ENCODE measurements around the gene OR51B6. TPM values are rescaled to one million over a fixed set of nuclear protein-coding genes. Genes with fewer than 3 reads are reported as not detected.
A peak's percentile ranks its signal among the peaks of the same experiment; 100 is the strongest.
"Not testable (repeated sequence)": the region's sequence is repeated elsewhere in the genome, so short reads cannot be mapped to it uniquely, and the experiment has no call there.

The OR51B6 gene
- total RNA-seq, 1 donor from 2014 or later, result not detected

DNA sequence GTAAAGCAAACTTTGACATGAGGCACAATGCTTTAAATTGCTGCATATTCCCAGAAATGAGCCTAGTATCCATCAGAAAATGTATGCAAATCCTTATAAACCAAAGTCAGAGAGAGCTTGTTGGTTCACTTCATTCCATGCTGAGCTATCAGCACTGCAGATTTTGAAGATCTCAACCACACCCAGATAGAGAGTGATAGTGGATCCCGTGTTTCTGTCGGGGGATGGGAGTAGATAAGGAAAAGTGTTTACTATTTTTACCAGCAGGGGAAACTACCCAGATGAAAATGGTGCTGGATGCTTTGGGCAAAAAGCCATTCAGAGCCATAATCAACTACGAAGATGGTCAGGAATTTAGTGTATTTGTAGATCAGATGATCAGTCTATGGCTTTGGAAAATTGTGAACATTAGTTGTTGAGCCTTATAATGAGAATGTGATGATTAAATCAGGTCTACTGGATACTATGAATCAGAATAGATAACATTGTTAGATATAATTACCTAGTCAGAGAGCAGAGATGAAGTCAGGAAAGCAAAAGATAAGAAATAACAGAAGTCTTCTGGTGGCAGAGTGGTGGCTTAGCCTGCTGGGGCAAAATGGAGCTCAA lies 10.8 kb downstream of the OR51B6 start:
- intact Hi-C loops (cut with DNase I), result no loop called here
- ATAC-seq (ENCODE audit: poor library complexity) (no peak), DNase-seq (no peak)

DNA sequence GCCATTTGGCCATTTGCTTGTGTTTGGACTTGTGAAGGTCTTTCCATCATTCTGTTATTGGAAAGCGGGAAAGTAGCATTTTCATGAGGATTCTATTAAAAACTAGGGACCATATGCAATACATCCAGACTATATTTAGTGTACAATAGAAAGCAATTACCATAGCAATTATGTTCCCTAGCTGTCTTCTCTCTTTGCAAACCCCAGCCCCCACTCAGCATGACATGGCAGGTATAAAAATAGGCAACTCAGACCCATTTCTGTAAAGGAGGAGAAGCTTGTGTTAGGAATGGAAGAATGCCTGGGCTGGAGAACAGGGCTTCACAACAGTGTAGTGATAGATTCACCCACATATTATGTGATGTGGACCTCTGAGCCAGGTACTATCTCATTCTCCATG lies 12.4 kb downstream of the OR51B6 start:
- intact Hi-C loops (cut with DNase I), result no loop called here
- ATAC-seq (ENCODE audit: poor library complexity) (no peak), DNase-seq (no peak)

- intact Hi-C loops (cut with DNase I), result no loop called here
- no peak for DNase-seq
- ATAC-seq (ENCODE audit: poor library complexity), result no peak
Observed at GRCh38 chr11:5364214-5364613, 12.9 kb downstream of the OR51B6 start.

DNA sequence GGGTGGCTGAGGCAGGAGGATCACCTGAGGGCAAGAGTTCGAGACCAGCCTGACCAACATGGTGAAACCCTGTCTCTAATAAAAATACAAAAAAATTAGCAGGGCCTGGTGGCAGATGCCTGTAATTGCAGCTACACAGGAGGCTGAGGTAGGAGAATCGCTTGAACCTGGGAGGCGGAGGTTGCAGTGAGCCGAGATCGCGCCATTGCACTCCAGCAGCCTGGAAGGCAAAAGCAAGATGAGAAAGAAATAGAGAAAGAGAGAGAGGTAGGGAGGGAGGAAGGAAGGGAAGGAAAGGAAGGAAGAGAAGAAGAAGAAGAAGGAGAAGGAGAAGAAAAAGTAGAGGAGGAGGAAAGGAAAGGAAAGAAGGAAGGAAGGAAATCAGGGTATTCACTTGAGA lies 15.1 kb downstream of the OR51B6 start:
- ATAC-seq (ENCODE audit: poor library complexity); DNase-seq; intact Hi-C loops (cut with DNase I): not testable (repeated sequence)

- intact Hi-C loops (cut with DNase I), result no loop called here
- no peak for DNase-seq
- no peak for ATAC-seq (ENCODE audit: poor library complexity)
Observed at GRCh38 chr11:5366856-5367255, 15.5 kb downstream of the OR51B6 start.

- intact Hi-C loops (cut with DNase I), result no loop called here
- no peak for DNase-seq
Observed at GRCh38 chr11:5367448-5368074, 16.3 kb downstream of the OR51B6 start.

GRCh38 chr11:5368502-5369043 lies 17.3 kb downstream of the OR51B6 start:
- intact Hi-C loops (cut with DNase I), result no loop called here
- ATAC-seq (ENCODE audit: poor library complexity), result no peak
- DNase-seq, result no peak

More at GRCh38 chr11:5367448-5368074, 16.3 kb downstream of the OR51B6 start:
- ATAC-seq (ENCODE audit: poor library complexity), result peak; percentile 58

- DNase-seq (no peak), ATAC-seq (ENCODE audit: poor library complexity) (no peak)
- intact Hi-C loops (cut with DNase I), result no loop called here
Observed at GRCh38 chr11:5369789-5370188, 18.5 kb downstream of the OR51B6 start.

GRCh38 chr11:5380740-5381342 lies 29.5 kb downstream of the OR51B6 start:
- ATAC-seq (ENCODE audit: poor library complexity) (peak; percentile 83), DNase-seq (no peak)
- intact Hi-C loops (cut with DNase I), result loop anchor here (2.0 to 5.0 kb wide), 2 partner anchors 176 to 259 kb away; no protein-coding TSS in a partner anchor

DNA sequence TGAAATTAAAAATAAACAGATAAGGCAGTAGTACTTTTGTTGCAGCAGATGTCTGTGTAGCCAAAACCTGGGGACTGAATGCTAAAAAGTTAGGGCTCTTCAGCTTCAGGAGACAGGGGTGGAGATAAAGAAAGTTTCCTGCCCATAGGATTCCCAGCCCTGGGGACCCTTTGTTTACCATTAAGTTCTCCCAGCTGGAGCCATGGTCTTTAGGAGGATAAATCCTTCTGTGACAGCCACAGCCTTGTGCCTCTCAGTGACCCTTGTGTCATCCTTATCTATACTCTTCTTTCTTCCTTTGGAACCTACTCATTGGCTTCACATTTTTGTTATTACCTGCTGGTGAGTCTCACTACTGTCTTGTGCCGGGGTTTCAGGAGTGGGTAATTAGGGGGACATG lies 32.3 kb downstream of the OR51B6 start, which contains the start of gene OR51M1:
Gene OR51M1 (plus strand): TSS at position 237 of the 400 bp plus-strand sequence. CDS start 5,587 bp downstream, outside the sequence.
- ATAC-seq (ENCODE audit: poor library complexity) (no peak), DNase-seq (no peak)
- intact Hi-C loops (cut with DNase I), result loop anchor here (5.0 kb wide), 1 partner anchor 261 kb away; no protein-coding TSS in a partner anchor

DNA sequence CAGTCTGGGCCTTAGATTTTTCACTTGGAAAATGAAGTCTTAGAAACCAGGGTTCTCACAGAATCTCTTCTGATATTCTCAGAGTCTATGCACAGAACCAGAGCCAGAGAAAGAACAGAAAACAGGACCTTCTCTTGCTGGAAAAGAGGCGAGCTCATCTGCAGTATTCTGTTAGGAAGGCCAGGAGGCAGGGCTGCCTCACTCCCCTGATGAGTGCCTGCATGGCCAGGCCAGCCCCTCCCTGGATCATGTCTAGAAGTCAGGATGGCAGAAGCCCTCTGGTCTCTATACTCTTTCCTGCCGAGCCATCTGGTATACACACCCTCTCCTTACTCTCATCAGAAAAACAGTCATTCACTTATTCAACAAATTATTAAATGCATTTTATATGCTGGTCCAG lies 33.0 kb downstream of the OR51B6 start:
- intact Hi-C loops (cut with DNase I), result loop anchor here (5.0 kb wide), 1 partner anchor 262 kb away; no protein-coding TSS in a partner anchor
- ATAC-seq (ENCODE audit: poor library complexity) (no peak), DNase-seq (no peak)

DNA sequence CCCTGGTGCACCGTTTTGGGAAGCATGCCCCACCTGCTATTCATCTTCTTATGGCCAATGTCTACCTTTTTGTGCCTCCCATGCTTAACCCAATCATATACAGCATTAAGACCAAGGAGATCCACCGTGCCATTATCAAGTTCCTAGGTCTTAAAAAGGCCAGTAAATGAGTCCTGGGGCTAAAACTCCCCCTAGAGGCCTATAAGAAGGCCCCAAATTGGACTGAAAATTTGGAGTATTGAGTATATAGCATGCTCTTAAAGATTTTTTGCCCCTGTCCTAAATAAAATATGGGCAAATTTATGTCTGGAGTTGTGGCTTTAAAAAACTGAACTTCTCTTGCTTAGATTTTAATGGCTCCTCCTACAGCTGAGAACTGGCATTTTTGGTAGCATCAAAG lies 38.9 kb downstream of the OR51B6 start:
- intact Hi-C loops (cut with DNase I), result no loop called here
- no peak for DNase-seq
- no peak for ATAC-seq (ENCODE audit: poor library complexity)

GRCh38 chr11:5394091-5394490 lies 42.8 kb downstream of the OR51B6 start:
- intact Hi-C loops (cut with DNase I), result no loop called here
- no peak for ATAC-seq (ENCODE audit: poor library complexity)
- no peak for DNase-seq

DNA sequence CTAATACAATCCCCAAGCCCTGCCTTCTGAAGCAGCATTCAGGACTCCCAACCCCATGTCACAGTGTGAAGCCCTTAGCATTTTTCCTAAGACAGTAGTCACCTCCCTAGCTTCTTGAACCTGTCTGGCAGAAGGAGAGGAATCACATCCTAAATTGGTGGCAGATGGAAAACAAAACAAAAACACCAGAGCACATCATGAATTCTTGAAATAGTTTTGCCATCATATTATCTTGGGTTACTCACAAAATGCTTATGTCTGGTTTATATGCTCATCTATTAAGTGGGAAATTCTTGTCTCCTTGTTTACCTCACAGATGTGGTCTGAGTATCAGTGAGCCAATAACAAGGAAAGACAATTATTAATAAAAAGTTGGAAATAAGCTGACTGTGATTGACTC lies 47.6 kb downstream of the OR51B6 start:
- ATAC-seq (ENCODE audit: poor library complexity) (no peak), DNase-seq (no peak)
- intact Hi-C loops (cut with DNase I), result no loop called here

Other genes with a start within 250 kb of the OR51B6 start
- not detected for gene OR52A5, start 213.2 kb upstream of the OR51B6 start, total RNA-seq
- not detected for gene OR52A1, start 196.8 kb upstream of the OR51B6 start, total RNA-seq
- not detected for gene OR51V1, start 150.8 kb upstream of the OR51B6 start, total RNA-seq
- 121 TPM for gene HBB, start 124.4 kb upstream of the OR51B6 start, total RNA-seq
- gene HBD, start 117.0 kb upstream of the OR51B6 start, total RNA-seq, result not detected
- gene HBG1, start 101.7 kb upstream of the OR51B6 start, total RNA-seq, result not detected
- gene HBG2, start 96.7 kb upstream of the OR51B6 start, total RNA-seq, result not detected
- gene HBE1, start 81.6 kb upstream of the OR51B6 start, total RNA-seq, result not detected
- not detected for gene OR51B4, start 49.6 kb upstream of the OR51B6 start, total RNA-seq
- gene OR51B2, start 27.2 kb upstream of the OR51B6 start, total RNA-seq, result not detected
- not detected for gene OR51B5, start 8.0 kb upstream of the OR51B6 start, total RNA-seq
- gene OR51M1, start 32.3 kb downstream of the OR51B6 start, total RNA-seq, result not detected
- gene OR51Q1, start 70.6 kb downstream of the OR51B6 start, total RNA-seq, result not detected
- not detected for gene OR51I1, start 90.0 kb downstream of the OR51B6 start, total RNA-seq
- gene OR51I2, start 97.8 kb downstream of the OR51B6 start, total RNA-seq, result not detected
- not detected for gene OR52D1, start 137.2 kb downstream of the OR51B6 start, total RNA-seq
- not detected for gene UBQLN3, start 158.4 kb downstream of the OR51B6 start, total RNA-seq
- gene UBQLNL, start 165.2 kb downstream of the OR51B6 start, total RNA-seq, result not detected
- not detected for gene OR52H1, start 197.0 kb downstream of the OR51B6 start, total RNA-seq
- gene OR52B6, start 229.4 kb downstream of the OR51B6 start, total RNA-seq, result not detected
- 0.91 TPM for gene TRIM6, start 245.1 kb downstream of the OR51B6 start, total RNA-seq

All from Right ventricle myocardium superior (tissue), 1 donor.